OCI-LY1 (cell line): ENCODE data around the gene PDZK1IP1.

Source experiments
- H2AFZ ChIP-seq: fragments of 200-600 bp; sonication (generic), shearing (Covaris generic); 2 replicates; pipeline ENCODE4 v1.6.0; 2014; ENCODE audit warnings: antibody characterized with exemption, mild to moderate bottlenecking, low read length
- H3F3A ChIP-seq: fragments of 200-600 bp; sonication (generic), shearing (Covaris generic); 2 replicates; pipeline ENCODE4 v1.6.0; 2014; ENCODE audit warnings: mild to moderate bottlenecking, antibody characterized with exemption, low read length, moderate library complexity; ENCODE audit not compliant: insufficient read depth
- H3K27ac ChIP-seq: fragments of 200-600 bp; sonication (generic); 2 replicates; pipeline ENCODE4 v1.5.1; 2014; ENCODE audit warnings: low read length, mixed run types, mild to moderate bottlenecking, low read depth; ENCODE audit not compliant: poor library complexity, severe bottlenecking
- H3K27me3 ChIP-seq: fragments of 200-600 bp; sonication (generic); 2 replicates; pipeline ENCODE4 v1.6.0; 2014; ENCODE audit warnings: antibody characterized with exemption, mild to moderate bottlenecking, low read length, moderate library complexity; ENCODE audit not compliant: insufficient read depth
- H3K36me3 ChIP-seq: fragments of 200-600 bp; sonication (generic); 2 replicates; pipeline ENCODE4 v1.6.1; 2014; ENCODE audit warnings: mild to moderate bottlenecking, antibody characterized with exemption, low read length, moderate library complexity, mixed read lengths; ENCODE audit not compliant: insufficient read depth
- H3K4me1 ChIP-seq: fragments of 200-600 bp; sonication (generic); 2 replicates; pipeline ENCODE4 v1.5.1; 2014; ENCODE audit warnings: mild to moderate bottlenecking, low read length, moderate library complexity; ENCODE audit not compliant: insufficient read depth, severe bottlenecking
- H3K4me2 ChIP-seq: fragments of 200-600 bp; sonication (generic), shearing (Covaris generic); 2 replicates; pipeline ENCODE4 v1.6.1; 2014; ENCODE audit warnings: low read length
- H3K4me3 ChIP-seq: fragments of 200-600 bp; sonication (generic); 2 replicates; pipeline ENCODE4 v1.5.1; 2014; ENCODE audit warnings: low read length, low read depth, mild to moderate bottlenecking, mixed read lengths; ENCODE audit not compliant: poor library complexity, severe bottlenecking
- H3K79me2 ChIP-seq: fragments of 200-600 bp; shearing (Covaris generic); 2 replicates; pipeline ENCODE4 v1.6.1; 2016; ENCODE audit warnings: mixed run types, low read length, mixed read lengths; ENCODE audit not compliant: insufficient read depth
- H3K9ac ChIP-seq: fragments of 200-600 bp; sonication (generic), shearing (Covaris generic); 2 replicates; pipeline ENCODE4 v1.6.1; 2014; ENCODE audit warnings: mild to moderate bottlenecking, low read length, mixed read lengths
- H3K9me2 ChIP-seq: fragments of 200-600 bp; sonication (generic), shearing (Covaris generic); 2 replicates; pipeline ENCODE4 v1.6.1; 2014; ENCODE audit warnings: low read depth, mild to moderate bottlenecking, low read length, mixed read lengths
- H3K9me3 ChIP-seq: fragments of 200-600 bp; shearing (Covaris generic); 2 replicates; pipeline ENCODE4 v1.6.1; 2014; ENCODE audit warnings: low read length, mixed read lengths
- H4K20me1 ChIP-seq: fragments of 200-600 bp; sonication (generic), shearing (Covaris generic); 2 replicates; pipeline ENCODE4 v1.6.0; 2016; ENCODE audit warnings: mild to moderate bottlenecking, low read length; ENCODE audit not compliant: insufficient read depth
- EZH2 ChIP-seq: fragments of 200-600 bp; sonication (generic), shearing (Covaris generic); IDR thresholded peaks from 2 replicates; pipeline ENCODE4 v1.8.0; 2017; ENCODE audit warnings: borderline replicate concordance, mixed run types, mild to moderate bottlenecking, antibody characterized with exemption, low read length, moderate library complexity, mixed read lengths
- TF ChIP-seq, protein P1 (sequence below): fragments of 200-600 bp; sonication (generic), shearing (Covaris generic); IDR thresholded peaks from 2 replicates; pipeline ENCODE4 v1.5.1; 2017; ENCODE audit warnings: mild to moderate bottlenecking, antibody characterized with exemption, low read length, moderate library complexity, mixed read lengths

PDZK1IP1 gene

DNA sequence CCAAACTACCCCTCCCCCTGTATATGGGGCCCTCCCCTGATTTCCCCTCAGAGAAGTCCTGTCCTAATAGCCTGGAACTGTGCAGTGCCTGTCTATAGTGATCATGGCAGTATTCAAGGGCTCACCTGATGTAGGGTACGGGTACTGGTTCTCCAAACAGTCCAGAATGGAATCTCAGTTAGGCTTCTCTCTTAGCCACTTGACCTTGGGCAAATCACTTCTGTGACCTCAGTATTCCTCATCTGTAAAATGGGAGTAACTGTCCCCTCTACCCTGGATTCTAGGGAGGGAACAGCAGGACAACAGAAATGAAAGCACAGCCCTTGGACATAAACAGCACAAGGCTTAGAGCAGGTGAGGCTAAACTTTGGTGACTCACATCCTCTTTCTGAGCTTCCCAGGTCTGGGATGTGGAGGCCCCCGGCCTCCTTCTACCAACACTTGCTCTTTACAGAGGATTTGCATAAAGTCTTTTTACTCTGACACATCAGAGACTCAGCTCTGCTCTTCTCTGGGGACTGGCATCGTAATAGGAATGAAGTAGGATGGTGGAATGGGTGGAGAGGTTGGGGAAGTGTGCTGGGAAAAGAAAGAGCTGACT is 20.0 kb upstream of the PDZK1IP1 start:
- Histone ChIP-seq H3K9me2 (no peaks in the 10 kb centered on the region), H3K27me3 (no peaks in the 10 kb centered on the region), H3K27ac (no peak overlapping the region), H3K9ac (no peak overlapping the region), H3K79me2 (no peaks in the 10 kb centered on the region), H2AFZ (no peak overlapping the region), H3F3A (no peaks in the 10 kb centered on the region), H3K4me3 (no peak overlapping the region), H3K4me2 (no peak overlapping the region), H3K36me3 (no peaks in the 10 kb centered on the region), H4K20me1 (no peaks in the 10 kb centered on the region), H3K9me3 (no peaks in the 10 kb centered on the region), H3K4me1 (no peaks in the 10 kb centered on the region)
- TF ChIP-seq EZH2 = no peak
- TF ChIP-seq, protein P1, sequence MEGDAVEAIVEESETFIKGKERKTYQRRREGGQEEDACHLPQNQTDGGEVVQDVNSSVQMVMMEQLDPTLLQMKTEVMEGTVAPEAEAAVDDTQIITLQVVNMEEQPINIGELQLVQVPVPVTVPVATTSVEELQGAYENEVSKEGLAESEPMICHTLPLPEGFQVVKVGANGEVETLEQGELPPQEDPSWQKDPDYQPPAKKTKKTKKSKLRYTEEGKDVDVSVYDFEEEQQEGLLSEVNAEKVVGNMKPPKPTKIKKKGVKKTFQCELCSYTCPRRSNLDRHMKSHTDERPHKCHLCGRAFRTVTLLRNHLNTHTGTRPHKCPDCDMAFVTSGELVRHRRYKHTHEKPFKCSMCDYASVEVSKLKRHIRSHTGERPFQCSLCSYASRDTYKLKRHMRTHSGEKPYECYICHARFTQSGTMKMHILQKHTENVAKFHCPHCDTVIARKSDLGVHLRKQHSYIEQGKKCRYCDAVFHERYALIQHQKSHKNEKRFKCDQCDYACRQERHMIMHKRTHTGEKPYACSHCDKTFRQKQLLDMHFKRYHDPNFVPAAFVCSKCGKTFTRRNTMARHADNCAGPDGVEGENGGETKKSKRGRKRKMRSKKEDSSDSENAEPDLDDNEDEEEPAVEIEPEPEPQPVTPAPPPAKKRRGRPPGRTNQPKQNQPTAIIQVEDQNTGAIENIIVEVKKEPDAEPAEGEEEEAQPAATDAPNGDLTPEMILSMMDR = no peak

DNA sequence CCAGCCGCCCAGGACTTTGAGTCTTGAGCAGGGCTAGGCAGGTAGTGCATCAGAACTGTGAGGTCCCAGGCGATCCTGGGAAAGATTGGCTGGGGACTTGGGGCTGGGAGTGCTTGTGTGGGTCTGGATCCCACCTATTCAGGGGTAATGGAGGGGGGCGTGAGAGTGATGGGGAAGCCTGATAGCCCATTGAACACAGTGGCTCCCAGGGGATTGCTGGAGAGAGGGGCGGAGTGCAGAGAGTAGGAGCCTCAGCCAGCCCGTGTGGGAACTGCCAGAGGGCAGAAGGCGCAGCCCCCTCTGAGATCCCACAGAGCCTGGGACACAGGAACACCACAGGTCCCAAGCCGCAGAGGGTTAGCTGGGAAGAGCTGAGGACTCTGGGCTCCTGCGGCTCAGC is 19.3 kb upstream of the PDZK1IP1 start:
- Histone ChIP-seq H3K9ac (no peak overlapping the region), H3K27me3 (no peaks in the 10 kb centered on the region), H3K9me2 (no peaks in the 10 kb centered on the region), H2AFZ (no peak overlapping the region), H3F3A (no peaks in the 10 kb centered on the region), H3K79me2 (no peaks in the 10 kb centered on the region), H4K20me1 (no peaks in the 10 kb centered on the region), H3K4me3 (no peak overlapping the region), H3K4me2 (no peak overlapping the region), H3K9me3 (no peaks in the 10 kb centered on the region), H3K4me1 (no peaks in the 10 kb centered on the region), H3K27ac (no peak overlapping the region), H3K36me3 (no peaks in the 10 kb centered on the region)
- TF ChIP-seq EZH2 = no peak
- TF ChIP-seq, protein P1 = no peak

DNA sequence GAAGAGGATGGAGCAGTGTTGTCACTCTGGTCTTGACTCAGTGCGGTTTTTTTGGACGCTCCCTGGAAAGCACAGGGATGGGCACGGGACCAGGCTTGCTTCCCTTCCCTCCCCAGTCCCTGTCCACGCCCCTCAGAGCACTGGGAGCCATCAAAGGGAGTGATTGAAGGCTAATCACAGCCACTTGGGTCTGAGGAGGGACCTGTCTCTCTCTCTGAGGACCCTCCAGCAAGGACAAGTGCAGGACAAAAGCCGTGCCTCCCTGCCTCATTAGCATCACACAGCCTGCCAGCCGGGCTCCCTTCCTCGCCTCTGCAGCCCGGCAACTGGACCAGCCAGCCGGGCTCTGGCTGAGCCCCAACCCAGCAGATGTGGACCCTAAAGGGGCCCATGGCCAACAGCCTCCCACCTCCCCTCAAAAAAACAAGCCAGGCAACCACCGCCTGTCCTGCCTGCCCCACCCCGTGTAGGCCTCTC is 18.6 kb upstream of the PDZK1IP1 start:
- H3F3A ChIP-seq = no peaks in the 10 kb centered on the region
- no peaks in the 10 kb centered on the region for H4K20me1 ChIP-seq
- TF ChIP-seq, protein P1 = no peak
- no peak for TF ChIP-seq EZH2
- H3K36me3 ChIP-seq = no peaks in the 10 kb centered on the region
- H3K4me3 ChIP-seq = no peak overlapping the region
- H3K9me2 ChIP-seq = no peaks in the 10 kb centered on the region
- no peaks in the 10 kb centered on the region for H3K27me3 ChIP-seq
- H3K27ac ChIP-seq = no peak overlapping the region
- H2AFZ ChIP-seq = no peak overlapping the region
- no peak overlapping the region for H3K9ac ChIP-seq
- H3K4me1 ChIP-seq = no peaks in the 10 kb centered on the region
- no peaks in the 10 kb centered on the region for H3K9me3 ChIP-seq
- H3K79me2 ChIP-seq = no peaks in the 10 kb centered on the region
- H3K4me2 ChIP-seq = no peak overlapping the region
